ENCODE data around the gene IFT81.
"Not testable (repeated sequence)": the region's sequence is repeated elsewhere in the genome, so short reads cannot be mapped to it uniquely, and the experiment has no call there.

The IFT81 gene

DNA sequence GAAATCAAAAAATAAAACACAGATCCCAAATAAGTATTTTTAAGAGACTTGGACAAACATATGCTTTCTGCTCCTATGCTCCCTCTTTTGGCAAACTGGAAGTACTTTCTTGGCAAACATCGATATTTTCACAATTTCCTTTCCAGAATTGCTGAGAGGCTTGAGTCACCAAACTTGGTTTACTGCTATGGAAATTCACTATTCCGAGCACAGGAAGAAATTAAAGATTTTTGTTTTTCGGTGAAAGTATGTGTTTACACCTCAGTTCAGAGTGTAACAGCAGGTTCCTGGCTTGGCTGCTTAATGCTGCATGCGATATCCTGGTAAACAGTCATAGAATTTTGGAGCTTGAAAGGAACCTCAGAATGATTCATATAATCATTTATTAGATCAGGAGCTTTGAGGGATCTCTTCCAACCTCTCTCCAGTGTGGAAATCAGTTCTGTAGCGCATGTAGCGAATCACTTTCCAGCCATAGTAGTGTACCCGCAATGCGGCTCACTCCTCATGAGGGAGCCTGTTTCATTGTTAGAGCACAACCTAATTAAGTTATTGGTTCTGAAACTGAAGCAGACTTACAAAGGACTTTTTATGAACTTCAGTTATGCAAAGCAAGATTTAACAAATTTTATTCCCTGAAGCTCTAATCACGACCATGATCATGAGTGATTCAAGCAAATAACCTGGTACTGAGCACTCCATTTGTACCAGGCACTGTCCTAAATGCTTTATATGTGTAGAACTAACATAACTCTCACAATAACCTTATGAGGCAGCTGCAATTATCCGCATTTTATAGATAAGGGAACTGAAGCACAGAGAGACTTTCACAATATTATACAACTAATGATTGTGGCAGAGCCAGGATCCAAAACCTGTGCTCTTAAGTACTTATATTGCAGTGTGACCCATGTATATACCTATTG lies 100.5 kb downstream of the IFT81 start:
- H3F3A ChIP-seq (ENCODE audit: insufficient read depth, low read length) = no peaks in the 10 kb centered on the region
- H3K4me3 ChIP-seq (ENCODE audit: low read length) = no peak overlapping the region
- TF ChIP-seq EZH2 (optimal IDR thresholded peaks at IDR 0.05; ENCODE audit: low read depth, low read length) (no peak), CTCF (IDR thresholded peaks at IDR 0.05; ENCODE audit: low read length) (peak; percentile 14; the same call in 1 of the 2 replicates)
- peak; percentile 6 for DNase-seq
- no peaks in the 10 kb centered on the region for H4K20me1 ChIP-seq (ENCODE audit: insufficient read depth, low read length)
- H3K79me2 ChIP-seq (ENCODE audit: low read length) = no peaks in the 10 kb centered on the region
- H3K36me3 ChIP-seq (replicated peaks; ENCODE audit: insufficient read depth, low read length) = no peaks in the 10 kb centered on the region
- H3K4me2 ChIP-seq (ENCODE audit: low read depth, low read length) = no peak overlapping the region
- H3K27me3 ChIP-seq (replicated peaks; ENCODE audit: insufficient read depth, low read length) = no peaks in the 10 kb centered on the region
- H3K4me1 ChIP-seq (ENCODE audit: low read length) = no peaks in the 10 kb centered on the region
- H3K27ac ChIP-seq (ENCODE audit: low read length) = no peak overlapping the region
- no peak overlapping the region for H3K9ac ChIP-seq (ENCODE audit: low read length)
- no peaks in the 10 kb centered on the region for H3K9me3 ChIP-seq (replicated peaks; ENCODE audit: insufficient read depth, low read length)
- no peak overlapping the region for H2AFZ ChIP-seq (ENCODE audit: low read length)
- no peaks in the 10 kb centered on the region for H3K9me2 ChIP-seq (replicated peaks; ENCODE audit: insufficient read depth, low read length)

GRCh38 chr12:110227138-110227537 lies 103.0 kb downstream of the IFT81 start:
- H3K27ac ChIP-seq (ENCODE audit: low read length) = no peak overlapping the region
- no peaks in the 10 kb centered on the region for H4K20me1 ChIP-seq (ENCODE audit: insufficient read depth, low read length)
- H3F3A ChIP-seq (ENCODE audit: insufficient read depth, low read length) = no peaks in the 10 kb centered on the region
- H3K27me3 ChIP-seq (replicated peaks; ENCODE audit: insufficient read depth, low read length) = no peaks in the 10 kb centered on the region
- no peak for TF ChIP-seq CTCF (IDR thresholded peaks at IDR 0.05; ENCODE audit: low read length)
- no peak for TF ChIP-seq EZH2 (optimal IDR thresholded peaks at IDR 0.05; ENCODE audit: low read depth, low read length)
- no peak for TF ChIP-seq EZH2phosphoT487 (IDR thresholded peaks at IDR 0.05; ENCODE audit: low read length)
- no peak overlapping the region for H3K9ac ChIP-seq (ENCODE audit: low read length)
- no peaks in the 10 kb centered on the region for H3K9me2 ChIP-seq (replicated peaks; ENCODE audit: insufficient read depth, low read length)
- H3K4me3 ChIP-seq (ENCODE audit: low read length) = no peak overlapping the region
- no peak for DNase-seq
- no peak overlapping the region for H2AFZ ChIP-seq (ENCODE audit: low read length)
- no peaks in the 10 kb centered on the region for H3K36me3 ChIP-seq (replicated peaks; ENCODE audit: insufficient read depth, low read length)
- H3K9me3 ChIP-seq (replicated peaks; ENCODE audit: insufficient read depth, low read length) = no peaks in the 10 kb centered on the region
- H3K79me2 ChIP-seq (ENCODE audit: low read length) = no peaks in the 10 kb centered on the region
- no peaks in the 10 kb centered on the region for H3K4me1 ChIP-seq (ENCODE audit: low read length)
- H3K4me2 ChIP-seq (ENCODE audit: low read depth, low read length) = no peak overlapping the region

DNA sequence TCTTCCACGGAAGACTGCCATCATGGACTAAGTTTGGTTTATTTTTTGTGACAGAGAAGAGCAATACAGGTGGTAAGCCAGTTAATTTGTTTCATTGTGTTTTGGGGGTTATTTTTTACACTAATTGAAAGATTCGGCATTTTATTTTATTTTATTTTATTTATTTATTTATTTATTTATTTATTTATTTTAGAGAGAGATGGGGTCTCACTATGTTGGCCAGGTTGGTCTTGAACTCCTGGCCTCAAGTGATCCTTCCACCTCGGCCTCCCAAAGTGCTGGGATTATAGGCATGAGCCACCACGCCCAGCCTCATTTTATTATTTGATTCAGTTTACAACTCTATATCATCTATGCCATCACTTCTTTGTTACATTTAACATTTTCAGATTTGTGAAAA lies 104.2 kb downstream of the IFT81 start:
- H4K20me1 ChIP-seq (ENCODE audit: insufficient read depth, low read length); H3K9ac ChIP-seq (ENCODE audit: low read length); H3K36me3 ChIP-seq (replicated peaks; ENCODE audit: insufficient read depth, low read length); H3K4me1 ChIP-seq (ENCODE audit: low read length); H3K79me2 ChIP-seq (ENCODE audit: low read length); H3F3A ChIP-seq (ENCODE audit: insufficient read depth, low read length); H2AFZ ChIP-seq (ENCODE audit: low read length); H3K9me2 ChIP-seq (replicated peaks; ENCODE audit: insufficient read depth, low read length); H3K9me3 ChIP-seq (replicated peaks; ENCODE audit: insufficient read depth, low read length); H3K4me3 ChIP-seq (ENCODE audit: low read length); DNase-seq; H3K27me3 ChIP-seq (replicated peaks; ENCODE audit: insufficient read depth, low read length); H3K4me2 ChIP-seq (ENCODE audit: low read depth, low read length); H3K27ac ChIP-seq (ENCODE audit: low read length): not testable (repeated sequence)

DNA sequence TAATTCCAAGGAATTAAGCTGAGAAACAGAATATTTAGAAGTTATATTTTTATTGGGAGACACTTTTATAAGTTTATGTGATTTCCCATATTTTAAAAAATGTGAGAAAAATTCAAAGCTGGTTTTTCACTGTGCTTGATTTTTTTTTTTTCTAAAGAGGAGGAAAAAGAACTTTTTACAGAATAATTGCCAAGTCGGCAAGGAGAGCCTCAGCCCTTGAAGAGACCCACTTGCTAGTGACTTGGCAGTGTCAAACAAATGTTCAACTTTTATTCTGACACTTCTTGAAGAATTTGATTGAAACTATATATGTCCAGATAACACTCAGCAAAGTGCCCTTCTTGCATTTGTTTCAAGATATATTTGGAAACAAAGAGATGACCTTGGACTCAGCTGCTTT lies 104.6 kb downstream of the IFT81 start:
- H3K36me3 ChIP-seq (replicated peaks; ENCODE audit: insufficient read depth, low read length) = no peaks in the 10 kb centered on the region
- H3K4me3 ChIP-seq (ENCODE audit: low read length) = no peak overlapping the region
- H4K20me1 ChIP-seq (ENCODE audit: insufficient read depth, low read length) = no peaks in the 10 kb centered on the region
- H3K9ac ChIP-seq (ENCODE audit: low read length) = no peak overlapping the region
- H3K4me2 ChIP-seq (ENCODE audit: low read depth, low read length) = no peak overlapping the region
- H2AFZ ChIP-seq (ENCODE audit: low read length) = no peak overlapping the region
- no peak for DNase-seq
- H3K27ac ChIP-seq (ENCODE audit: low read length) = no peak overlapping the region
- H3K4me1 ChIP-seq (ENCODE audit: low read length) = no peaks in the 10 kb centered on the region
- TF ChIP-seq CTCF (IDR thresholded peaks at IDR 0.05; ENCODE audit: low read length) (no peak), EZH2phosphoT487 (IDR thresholded peaks at IDR 0.05; ENCODE audit: low read length) (no peak), EZH2 (optimal IDR thresholded peaks at IDR 0.05; ENCODE audit: low read depth, low read length) (no peak)
- no peaks in the 10 kb centered on the region for H3F3A ChIP-seq (ENCODE audit: insufficient read depth, low read length)
- H3K9me3 ChIP-seq (replicated peaks; ENCODE audit: insufficient read depth, low read length) = no peaks in the 10 kb centered on the region
- H3K9me2 ChIP-seq (replicated peaks; ENCODE audit: insufficient read depth, low read length) = no peaks in the 10 kb centered on the region
- no peaks in the 10 kb centered on the region for H3K27me3 ChIP-seq (replicated peaks; ENCODE audit: insufficient read depth, low read length)
- H3K79me2 ChIP-seq (ENCODE audit: low read length) = no peaks in the 10 kb centered on the region
